GM20000 (cell line): Measurements from ENCODE around the gene NDUFS6.

Source experiments
- DNase-seq: peaks from one replicate; pipeline ENCODE4 v3.0.0; 2012; ENCODE audit warnings: low spot score
- TF ChIP-seq, protein P1 (sequence below): IDR thresholded peaks from 2 replicates; pipeline ENCODE4 v1.5.1; 2012; ENCODE audit warnings: mild to moderate bottlenecking, control low read depth; ENCODE audit errors: extremely low read depth, missing control alignments

Gene NDUFS6

GRCh38 chr5:1864896-1865440 lies 63.8 kb downstream of the NDUFS6 start:
- DNase-seq = no peak
- TF ChIP-seq, protein P1, sequence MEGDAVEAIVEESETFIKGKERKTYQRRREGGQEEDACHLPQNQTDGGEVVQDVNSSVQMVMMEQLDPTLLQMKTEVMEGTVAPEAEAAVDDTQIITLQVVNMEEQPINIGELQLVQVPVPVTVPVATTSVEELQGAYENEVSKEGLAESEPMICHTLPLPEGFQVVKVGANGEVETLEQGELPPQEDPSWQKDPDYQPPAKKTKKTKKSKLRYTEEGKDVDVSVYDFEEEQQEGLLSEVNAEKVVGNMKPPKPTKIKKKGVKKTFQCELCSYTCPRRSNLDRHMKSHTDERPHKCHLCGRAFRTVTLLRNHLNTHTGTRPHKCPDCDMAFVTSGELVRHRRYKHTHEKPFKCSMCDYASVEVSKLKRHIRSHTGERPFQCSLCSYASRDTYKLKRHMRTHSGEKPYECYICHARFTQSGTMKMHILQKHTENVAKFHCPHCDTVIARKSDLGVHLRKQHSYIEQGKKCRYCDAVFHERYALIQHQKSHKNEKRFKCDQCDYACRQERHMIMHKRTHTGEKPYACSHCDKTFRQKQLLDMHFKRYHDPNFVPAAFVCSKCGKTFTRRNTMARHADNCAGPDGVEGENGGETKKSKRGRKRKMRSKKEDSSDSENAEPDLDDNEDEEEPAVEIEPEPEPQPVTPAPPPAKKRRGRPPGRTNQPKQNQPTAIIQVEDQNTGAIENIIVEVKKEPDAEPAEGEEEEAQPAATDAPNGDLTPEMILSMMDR = no peak

- TF ChIP-seq, protein P1 = no peak
- DNase-seq = no peak
Measured at GRCh38 chr5:1865486-1865885, 64.3 kb downstream of the NDUFS6 start.
